GM18861 (cell line): ENCODE results near the gene PRDX2.
A peak's percentile ranks its signal among the peaks of the same experiment; 100 is the strongest.
"Not testable (repeated sequence)": the region's sequence is repeated elsewhere in the genome, so short reads cannot be mapped to it uniquely, and the experiment has no call there.

Source experiments
- ATAC-seq: cut with Tn5 transposase; IDR thresholded peaks from one replicate; pipeline ENCODE4 v1.9.1; 2021; ENCODE audit not compliant: unreplicated experiment

PRDX2 gene

GRCh38 chr19:12825254-12826131 is 23.9 kb upstream of the PRDX2 start:
- no peak for ATAC-seq

DNA sequence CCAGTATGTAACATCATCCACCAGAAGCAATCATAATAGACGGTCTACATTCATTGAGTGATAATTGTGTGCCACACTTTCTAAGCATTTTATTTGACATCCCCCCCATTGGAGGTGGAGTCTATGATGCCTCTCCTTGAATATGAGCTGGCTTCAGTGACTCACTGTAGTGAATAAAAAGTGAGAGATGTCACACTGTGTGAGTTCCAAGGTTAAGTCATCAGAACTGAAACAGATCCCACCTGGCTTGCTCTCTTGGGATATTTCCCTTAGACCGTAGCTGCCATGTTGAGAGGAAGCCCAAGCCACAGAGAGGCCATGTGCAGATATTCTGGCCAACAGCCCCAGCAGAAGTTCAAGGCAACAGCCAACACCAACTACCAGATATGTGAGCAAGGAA is 20.2 kb upstream of the PRDX2 start:
- no peak for ATAC-seq

DNA sequence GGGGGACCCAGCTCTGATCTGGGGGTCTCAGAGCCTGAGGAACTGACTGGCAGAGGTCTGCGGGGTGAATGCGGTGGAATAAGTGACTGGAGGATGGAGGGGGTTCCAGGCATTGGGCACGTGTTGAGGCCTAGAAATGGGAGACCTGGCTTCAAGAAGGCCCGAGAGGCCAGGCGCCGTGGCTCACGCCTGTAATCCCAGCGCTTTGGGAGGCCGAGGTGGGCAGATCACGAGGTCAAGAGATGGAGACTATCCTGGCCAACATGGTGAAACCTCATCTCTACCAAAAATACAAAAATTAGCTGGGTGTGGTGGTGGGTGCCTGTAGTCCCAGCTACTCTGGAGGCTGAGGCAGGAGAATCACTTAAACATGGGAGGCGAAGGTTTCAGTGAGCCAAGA is 16.2 kb upstream of the PRDX2 start:
- not testable (repeated sequence) for ATAC-seq

GRCh38 chr19:12817188-12817587 is 15.6 kb upstream of the PRDX2 start:
- not testable (repeated sequence) for ATAC-seq

DNA sequence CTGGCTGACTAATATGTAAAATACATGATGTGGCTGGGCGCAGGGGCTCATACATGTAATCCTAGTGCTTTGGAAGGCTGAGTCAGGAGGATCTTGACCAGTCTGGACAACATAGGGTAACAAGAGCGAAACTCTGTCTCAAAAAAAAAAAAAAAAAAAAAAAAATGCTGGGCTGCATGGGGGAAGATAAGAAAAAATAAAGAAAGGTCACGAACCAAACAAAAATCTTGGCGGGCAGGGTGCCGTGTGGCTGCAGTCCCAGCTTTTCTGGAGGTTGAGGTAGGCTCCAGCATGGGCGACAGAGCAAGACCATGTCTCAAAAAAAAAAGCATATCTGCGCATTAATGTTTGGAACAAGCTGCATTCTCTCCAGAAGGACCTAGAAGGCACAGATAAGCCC is 13.5 kb upstream of the PRDX2 start:
- ATAC-seq = no peak

GRCh38 chr19:12806242-12807081 is 4.9 kb upstream of the PRDX2 start, which contains the start of gene RNASEH2A:
Gene RNASEH2A (plus strand): TSS chr19:12806584. CDS start chr19:12806674, 90 bp downstream.
- peak; percentile 60 for ATAC-seq

GRCh38 chr19:12804051-12804450 is 2.5 kb upstream of the PRDX2 start:
- no peak for ATAC-seq

GRCh38 chr19:12802267-12803106 is 887 bp upstream of the PRDX2 start:
- no peak for ATAC-seq

DNA sequence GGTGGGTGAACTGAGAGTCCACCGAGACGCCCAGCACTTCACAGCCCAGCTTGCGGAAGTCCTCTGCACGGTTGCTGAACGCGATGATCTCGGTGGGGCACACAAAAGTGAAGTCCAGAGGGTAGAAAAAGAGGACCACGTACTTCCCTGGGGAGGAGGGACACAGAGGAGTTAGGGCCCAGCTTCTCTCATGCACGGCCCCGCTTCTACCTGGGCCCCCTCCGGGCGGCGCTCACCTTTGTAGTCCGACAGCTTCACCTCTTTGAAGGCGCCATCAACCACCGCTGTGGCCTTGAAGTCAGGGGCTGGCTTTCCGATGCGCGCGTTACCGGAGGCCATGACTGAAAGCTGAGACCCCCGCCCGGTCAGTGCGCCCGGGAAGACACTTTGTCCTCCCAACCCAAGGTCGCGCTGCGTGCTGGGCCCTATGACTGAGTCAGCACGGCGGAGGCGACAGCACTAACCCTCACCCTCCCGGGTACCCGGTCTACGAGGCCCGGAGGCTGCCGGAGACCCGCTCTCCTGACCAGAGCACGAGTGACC is 606 bp downstream of the PRDX2 start:
- ATAC-seq = no peak

GRCh38 chr19:12800466-12800770 is 1.2 kb downstream of the PRDX2 start:
- ATAC-seq = no peak

- no peak for ATAC-seq
Observed at GRCh38 chr19:12799742-12800465, 1.7 kb downstream of the PRDX2 start.

GRCh38 chr19:12797607-12798006 is 4.0 kb downstream of the PRDX2 start:
- ATAC-seq = not testable (repeated sequence)

DNA sequence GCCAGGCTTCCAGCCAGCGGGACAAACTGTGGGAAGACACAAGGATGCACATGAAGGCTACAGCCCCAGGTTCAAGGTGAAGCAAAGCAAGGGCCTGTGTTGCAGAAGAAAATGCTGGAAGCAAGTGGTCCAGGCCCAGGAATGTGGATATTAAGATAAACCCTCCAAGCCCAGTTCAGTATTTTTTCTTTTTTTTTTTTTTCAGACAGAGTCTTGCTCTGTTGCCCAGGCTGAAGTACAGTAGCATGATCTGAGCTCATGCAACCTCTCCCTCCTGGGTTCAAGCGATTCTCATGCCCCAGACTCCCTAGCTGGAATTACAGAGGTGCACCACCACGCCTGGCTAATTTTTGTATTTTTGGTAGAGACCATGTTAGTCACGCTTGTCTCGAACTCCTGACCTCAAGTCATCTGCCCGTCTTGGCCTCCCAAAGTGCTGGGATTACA is 4.4 kb downstream of the PRDX2 start:
- ATAC-seq = no peak

GRCh38 chr19:12796146-12797071 is 5.2 kb downstream of the PRDX2 start:
- ATAC-seq = no peak

DNA sequence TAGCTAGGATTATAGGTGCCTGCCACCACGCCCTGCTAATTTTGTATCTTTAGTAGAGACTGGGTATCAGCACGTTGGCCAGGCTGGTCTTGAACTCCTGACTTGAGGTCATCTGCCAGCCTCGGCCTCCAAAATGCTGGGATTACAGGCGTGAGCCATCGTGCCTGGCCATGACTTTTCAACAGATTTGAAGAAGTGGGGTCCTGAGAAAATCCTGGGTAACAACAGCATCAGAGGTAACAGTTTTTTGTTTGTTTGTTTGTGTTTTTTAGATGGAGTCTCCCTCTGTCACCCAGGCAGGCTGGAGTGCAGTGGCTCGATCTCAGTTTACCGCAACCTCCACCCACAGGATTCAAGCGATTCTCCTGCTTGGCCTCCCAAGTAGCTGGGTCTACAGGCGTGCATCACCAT is 6.6 kb downstream of the PRDX2 start:
- no peak for ATAC-seq

DNA sequence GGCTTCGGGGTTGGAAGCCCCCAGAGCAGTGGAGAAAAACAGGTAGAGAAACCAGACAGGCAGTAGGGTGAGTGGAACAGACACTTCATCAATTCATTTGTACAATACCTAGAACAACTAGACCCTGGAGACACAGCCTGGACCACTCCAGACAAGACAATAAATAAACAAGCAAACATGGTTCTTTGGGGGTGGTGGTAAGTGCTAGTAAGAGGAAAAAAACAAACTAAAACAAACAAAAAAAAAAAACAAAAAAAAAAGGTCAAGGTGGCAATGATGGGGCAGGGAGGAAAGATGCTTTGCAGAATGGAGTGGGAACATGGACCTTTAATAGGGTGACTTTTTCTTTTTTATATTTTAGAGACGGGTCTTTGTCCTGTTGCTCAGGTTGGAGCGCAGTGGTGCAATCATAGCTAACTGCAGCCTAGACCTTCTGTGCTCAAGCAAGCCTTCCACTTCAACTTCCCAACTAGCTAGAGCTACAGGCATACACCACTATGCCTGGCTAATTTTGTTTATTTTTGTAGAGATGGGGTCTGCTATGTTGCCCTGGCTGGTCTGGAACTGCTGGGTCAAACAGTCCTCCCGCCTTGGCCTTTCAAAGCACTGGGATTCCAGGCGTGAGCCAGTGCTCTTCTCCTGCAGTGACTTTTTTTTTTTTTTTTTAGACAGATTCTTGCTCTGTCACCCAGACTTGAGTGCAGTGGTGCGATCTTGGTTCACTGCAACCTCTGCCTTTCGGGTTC is 7.2 kb downstream of the PRDX2 start:
- no peak for ATAC-seq

- peak; percentile 18 for ATAC-seq
Observed at GRCh38 chr19:12793290-12794195, 8.1 kb downstream of the PRDX2 start.
